ENCODE measurements around the gene ARHGAP11A. TPM values are rescaled to one million over a fixed set of nuclear protein-coding genes. Genes with fewer than 3 reads are reported as not detected.

ARHGAP11A gene
- total and polyA plus RNA-seq, 12 donors = 0.36 to 13.3 (median 3.2) TPM

DNA sequence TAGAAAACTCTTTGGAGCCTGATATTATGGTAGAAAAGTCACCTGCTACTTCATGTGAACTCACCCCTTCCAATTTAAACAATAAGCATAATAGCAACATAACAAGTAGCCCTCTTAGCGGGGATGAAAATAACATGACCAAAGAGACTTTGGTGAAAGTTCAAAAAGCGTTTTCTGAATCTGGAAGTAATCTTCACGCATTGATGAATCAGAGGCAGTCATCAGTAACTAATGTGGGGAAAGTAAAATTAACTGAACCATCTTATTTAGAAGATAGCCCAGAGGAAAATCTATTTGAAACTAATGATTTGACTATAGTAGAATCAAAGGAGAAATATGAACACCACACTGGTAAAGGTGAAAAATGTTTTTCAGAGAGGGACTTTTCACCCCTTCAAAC, 21.1 kb downstream of the ARHGAP11A start:
- Histone ChIP-seq H3K27ac (no peak overlapping the region), H3K9me3 (replicated peaks in 1 of 3) (no peaks in the 10 kb centered on the region), H3K4me1 (replicated peaks in 1 of 2) (no peaks in the 10 kb centered on the region), H3K36me3 (replicated peaks in 1 of 2) (no peaks in the 10 kb centered on the region), H3K4me3 (no peak overlapping the region), H3K27me3 (no peaks in the 10 kb centered on the region)
- intact Hi-C loops (cut with DNase I) = no loop called here
- TF ChIP-seq, protein P1, sequence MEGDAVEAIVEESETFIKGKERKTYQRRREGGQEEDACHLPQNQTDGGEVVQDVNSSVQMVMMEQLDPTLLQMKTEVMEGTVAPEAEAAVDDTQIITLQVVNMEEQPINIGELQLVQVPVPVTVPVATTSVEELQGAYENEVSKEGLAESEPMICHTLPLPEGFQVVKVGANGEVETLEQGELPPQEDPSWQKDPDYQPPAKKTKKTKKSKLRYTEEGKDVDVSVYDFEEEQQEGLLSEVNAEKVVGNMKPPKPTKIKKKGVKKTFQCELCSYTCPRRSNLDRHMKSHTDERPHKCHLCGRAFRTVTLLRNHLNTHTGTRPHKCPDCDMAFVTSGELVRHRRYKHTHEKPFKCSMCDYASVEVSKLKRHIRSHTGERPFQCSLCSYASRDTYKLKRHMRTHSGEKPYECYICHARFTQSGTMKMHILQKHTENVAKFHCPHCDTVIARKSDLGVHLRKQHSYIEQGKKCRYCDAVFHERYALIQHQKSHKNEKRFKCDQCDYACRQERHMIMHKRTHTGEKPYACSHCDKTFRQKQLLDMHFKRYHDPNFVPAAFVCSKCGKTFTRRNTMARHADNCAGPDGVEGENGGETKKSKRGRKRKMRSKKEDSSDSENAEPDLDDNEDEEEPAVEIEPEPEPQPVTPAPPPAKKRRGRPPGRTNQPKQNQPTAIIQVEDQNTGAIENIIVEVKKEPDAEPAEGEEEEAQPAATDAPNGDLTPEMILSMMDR (IDR thresholded peaks at IDR 0.05) = no peak
- no peak for TF ChIP-seq POLR2A (IDR thresholded peaks at IDR 0.05)
- WGBS, 4 donors = 95 to 97% (median 97%) methylated on average over 3 of the region's 3 CpGs
- DNase-seq = no peak

DNA sequence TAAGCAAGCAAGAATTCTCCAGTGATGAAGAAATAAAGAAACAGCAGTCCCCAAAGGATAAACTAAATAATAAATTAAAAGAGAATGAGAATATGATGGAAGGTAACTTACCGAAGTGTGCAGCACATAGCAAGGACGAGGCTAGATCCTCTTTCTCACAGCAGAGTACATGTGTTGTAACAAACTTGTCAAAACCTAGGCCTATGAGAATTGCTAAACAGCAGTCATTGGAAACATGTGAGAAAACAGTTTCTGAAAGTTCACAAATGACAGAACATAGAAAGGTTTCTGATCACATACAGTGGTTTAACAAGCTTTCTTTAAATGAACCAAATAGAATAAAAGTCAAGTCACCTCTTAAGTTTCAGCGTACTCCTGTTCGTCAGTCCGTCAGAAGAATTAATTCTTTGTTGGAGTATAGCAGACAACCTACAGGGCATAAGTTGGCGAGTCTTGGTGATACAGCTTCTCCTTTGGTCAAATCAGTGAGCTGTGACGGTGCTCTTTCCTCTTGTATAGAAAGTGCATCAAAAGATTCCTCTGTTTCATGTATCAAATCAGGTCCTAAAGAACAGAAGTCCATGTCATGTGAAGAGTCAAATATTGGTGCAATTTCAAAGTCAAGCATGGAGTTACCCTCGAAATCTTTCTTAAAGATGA, 21.7 kb downstream of the ARHGAP11A start:
- no peaks in the 10 kb centered on the region for H3K4me1 ChIP-seq (replicated peaks in 1 of 2)
- no peaks in the 10 kb centered on the region for H3K9me3 ChIP-seq (replicated peaks in 1 of 3)
- DNase-seq = no peak
- no peaks in the 10 kb centered on the region for H3K36me3 ChIP-seq (replicated peaks in 1 of 2)
- 94 to 97% (median 96%) methylated on average over 8 of the region's 8 CpGs for WGBS, 4 donors
- no peak overlapping the region for H3K27ac ChIP-seq
- TF ChIP-seq, protein P1 (IDR thresholded peaks at IDR 0.05) = no peak
- TF ChIP-seq POLR2A (IDR thresholded peaks at IDR 0.05) = no peak
- H3K4me3 ChIP-seq = no peak overlapping the region
- intact Hi-C loops (cut with DNase I) = no loop called here
- H3K27me3 ChIP-seq = no peaks in the 10 kb centered on the region

- no peak overlapping the region for H3K27ac ChIP-seq
- H3K9me3 ChIP-seq (replicated peaks in 1 of 3) = no peaks in the 10 kb centered on the region
- H3K4me1 ChIP-seq (replicated peaks in 1 of 2) = no peaks in the 10 kb centered on the region
- intact Hi-C loops (cut with DNase I) = no loop called here
- no peak overlapping the region for H3K4me3 ChIP-seq
- whole genome bisulfite sequencing, 4 donors = 94 to 100% (median 100%) methylated on average over 1 of the region's 1 CpG
- H3K36me3 ChIP-seq (replicated peaks in 1 of 2) = no peaks in the 10 kb centered on the region
- H3K27me3 ChIP-seq = no peaks in the 10 kb centered on the region
- TF ChIP-seq, protein P1 (IDR thresholded peaks at IDR 0.05) = no peak
- TF ChIP-seq POLR2A (IDR thresholded peaks at IDR 0.05) = no peak
- DNase-seq = no peak
These were observed 22.4 kb downstream of the ARHGAP11A start for GRCh38 chr15:32637704-32638103.

DNA sequence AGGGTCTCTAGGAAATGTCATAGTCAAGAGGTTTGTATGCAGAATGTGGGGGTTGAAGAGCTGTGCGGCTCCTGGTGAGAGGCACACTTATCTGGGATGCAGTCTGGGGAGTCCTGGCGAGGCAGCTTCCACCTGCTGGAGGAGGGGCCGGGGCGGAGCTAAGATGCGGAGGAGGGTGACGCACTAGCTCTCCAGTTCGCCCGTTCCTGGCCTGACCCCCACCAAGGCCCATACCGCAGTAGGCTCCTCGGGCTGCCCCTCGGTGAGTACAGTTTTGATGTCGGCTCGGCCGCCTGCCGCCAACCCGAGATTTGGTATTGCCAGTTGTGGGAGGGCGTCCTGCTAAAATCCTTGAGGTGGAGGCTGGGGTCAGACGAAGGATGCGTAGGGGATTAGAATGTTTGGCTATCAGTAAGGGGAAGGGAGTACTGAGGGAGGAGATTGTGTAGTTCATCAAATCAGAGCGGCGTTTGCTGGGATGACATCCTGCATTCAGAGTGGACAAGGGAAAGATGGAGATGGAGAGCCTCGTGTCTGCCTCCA, 26.3 kb downstream of the ARHGAP11A start, which contains the start of gene SCG5:
Gene SCG5, plus strand, starts transcription at position 194 of the 543 bp plus-strand sequence. CDS start 1,883 bp downstream, outside the sequence.
- Histone ChIP-seq H3K4me1 (replicated peaks in 1 of 2) (no peaks in the 10 kb centered on the region), H3K36me3 (replicated peaks in 1 of 2) (no peaks in the 10 kb centered on the region), H3K4me3 (no peak within 1 kb of the TSS), H3K27me3 (no peaks in the 10 kb centered on the region), H3K9me3 (replicated peaks in 1 of 3) (no peaks in the 10 kb centered on the region), H3K27ac (peak within 1 kb of the TSS in 1 of 5 donors; percentile 38)
- WGBS, 4 donors = 14 to 17% (median 14%) methylated on average over 14 to 22 of the region's 22 CpGs
- intact Hi-C loops (cut with DNase I) = no loop called here
- TF ChIP-seq, protein P1 (IDR thresholded peaks at IDR 0.05) = no peak
- peak in 1 of 2 donors; percentile 16 for TF ChIP-seq POLR2A (IDR thresholded peaks at IDR 0.05)
- peak in 3 of 7 donors; percentile 24 to 79 (median 28) for DNase-seq

All from adrenal gland (tissue), 12 donors.